ENCODE measurements around the gene PTBP1.

GRCh38 chr19:816500-816857, 19.2 kb downstream of the PTBP1 start:
- TF ChIP-seq RELA (CRISPR knock-in tag; IDR thresholded peaks at IDR 0.05; ENCODE audit: borderline replicate concordance) (no peak), CTCF (IDR thresholded peaks at IDR 0.05) (no peak), JUN (CRISPR knock-in tag; IDR thresholded peaks at IDR 0.05) (no peak), KAT7 (CRISPR knock-in tag; IDR thresholded peaks at IDR 0.05; ENCODE audit: borderline replicate concordance) (no peak), MAX (CRISPR knock-in tag; IDR thresholded peaks at IDR 0.05) (no peak), IRF2 (CRISPR knock-in tag; IDR thresholded peaks at IDR 0.05; ENCODE audit: borderline replicate concordance, low read depth) (no peak), PRDM15 (CRISPR knock-in tag; IDR thresholded peaks at IDR 0.05) (no peak)
